A549 (cell line): Measurements from ENCODE around the gene FOXP1. TPM values are rescaled to one million over a fixed set of nuclear protein-coding genes. Genes with fewer than 3 reads are reported as not detected.

ENCODE experiments used
- ATAC-seq, 2 experiments: fragments of 200-7000 bp in 1 of 2; fragments of >200 bp in 1 of 2; cut with Nextera tagmentation in 1 of 2; cut with Tn5 transposase in 1 of 2; 3 replicates each; pipeline versions ENCODE4 v1.8.0 to v1.9.1; 2018 to 2020; ENCODE audit warnings: mild to moderate bottlenecking in 1 of 2, moderate library complexity in 1 of 2
- CTCF ChIA-PET: fragments of 300-600 bp; sonication (Branson Sonifier 250); formaldehyde crosslinking; extraction: SDS; loops from one replicate; lab custom pipeline; 2021; ENCODE audit warnings: antibody characterized with exemption, inconsistent platforms; lab: Yijun Ruan, JAX
- POLR2A ChIA-PET: fragments of 350-600 bp; formaldehyde crosslinking; extraction: SDS; loops from one replicate; lab custom pipeline; 2021; ENCODE audit warnings: antibody characterized with exemption, inconsistent platforms; lab: Yijun Ruan, JAX
- DNase-seq, 2 experiments: peaks; one replicate each; pipeline versions ENCODE4 v3.0.0 to v3.0.0-alpha.2; 2011 to 2016; ENCODE audit warnings: low read depth in 1 of 2, low spot score in 1 of 2
- FAIRE-seq: peaks from 2 replicates; lab custom pipeline; 2011; peaks lifted over from hg19 to GRCh38; lab: Jason Lieb, UNC
- H3K27ac ChIP-seq, 2 experiments: fragments of >200 bp; sonication (Bioruptor Twin); formaldehyde crosslinking; 3 replicates each; pipeline ENCODE4 v1.5.1; 2016 to 2017
- H3K4me1 ChIP-seq: fragments of >200 bp; sonication (Bioruptor Twin); formaldehyde crosslinking; 3 replicates; pipeline ENCODE4 v1.6.1; 2016
- H3K4me2 ChIP-seq: fragments of >200 bp; sonication (Bioruptor Twin); formaldehyde crosslinking; 3 replicates; pipeline ENCODE4 v1.6.1; 2016
- H3K4me3 ChIP-seq: fragments of >200 bp; sonication (Bioruptor Twin); formaldehyde crosslinking; 3 replicates; pipeline ENCODE4 v1.5.1; 2016
- H3K9me3 ChIP-seq: fragments of >200 bp; sonication (Bioruptor Twin); formaldehyde crosslinking; 3 replicates; pipeline ENCODE4 v1.6.1; 2016
- BCL3 ChIP-seq: fragments of >200 bp; sonication (Bioruptor Twin); formaldehyde crosslinking; IDR thresholded peaks from 3 replicates; pipeline ENCODE4 v1.6.1; 2016
- CEBPB ChIP-seq, 2 experiments: fragments of >200 bp in 1 of 2; sonication (Bioruptor Twin) in 1 of 2; formaldehyde crosslinking in 1 of 2; IDR thresholded peaks; 2 replicates each; pipeline ENCODE4 v1.6.1; 2012 to 2016
- CHD2 ChIP-seq: fragments of 150-350 bp; IDR thresholded peaks from 2 replicates; pipeline ENCODE4 v1.6.1; 2014; ENCODE audit warnings: low read length; ENCODE audit not compliant: partially characterized antibody
- CTCF ChIP-seq: fragments of >200 bp; sonication (Bioruptor Twin); formaldehyde crosslinking; IDR thresholded peaks from 3 replicates; pipeline ENCODE4 v1.5.1; 2016
- ELK1 ChIP-seq: fragments of 150-350 bp; IDR thresholded peaks from 2 replicates; pipeline ENCODE4 v1.6.1; 2014; ENCODE audit warnings: low read depth, mild to moderate bottlenecking, low read length
- EP300 ChIP-seq, 2 experiments: fragments of >200 bp; sonication (Bioruptor Twin); formaldehyde crosslinking; IDR thresholded peaks; 2 replicates in 1 of 2; 3 replicates in 1 of 2; pipeline ENCODE4 v1.6.1; 2016 to 2017
- FOSB ChIP-seq: fragments of 250-450 bp; sonication (Bioruptor Pico); IDR thresholded peaks from 2 replicates; pipeline ENCODE4 v1.5.0; 2020; ENCODE audit warnings: mild to moderate bottlenecking, moderate library complexity
- FOXS1 ChIP-seq: fragments of 250-450 bp; sonication (Bioruptor Pico); IDR thresholded peaks from 2 replicates; pipeline ENCODE4 v1.5.0; 2020; ENCODE audit warnings: mild to moderate bottlenecking, moderate library complexity
- HOXA7 ChIP-seq: fragments of 250-450 bp; sonication (Bioruptor Pico); IDR thresholded peaks from 2 replicates; pipeline ENCODE4 v1.5.0; 2020; ENCODE audit warnings: mild to moderate bottlenecking, moderate library complexity
- HOXB13 ChIP-seq: fragments of 250-450 bp; sonication (Bioruptor Pico); IDR thresholded peaks from 2 replicates; pipeline ENCODE4 v1.5.0; 2020; ENCODE audit warnings: low read depth, mild to moderate bottlenecking, moderate library complexity
- HOXB5 ChIP-seq: fragments of 250-450 bp; sonication (Bioruptor Pico); IDR thresholded peaks from 2 replicates; pipeline ENCODE4 v1.5.0; 2020; ENCODE audit warnings: mild to moderate bottlenecking, moderate library complexity
- JUNB ChIP-seq: fragments of >200 bp; sonication (Bioruptor Twin); formaldehyde crosslinking; IDR thresholded peaks from 2 replicates; pipeline ENCODE4 v1.6.1; 2016
- KDM5A ChIP-seq: fragments of 200-600 bp; sonication (generic); IDR thresholded peaks from 2 replicates; pipeline ENCODE4 v1.6.1; 2016; ENCODE audit warnings: antibody characterized with exemption, mild to moderate bottlenecking
- MAFK ChIP-seq: fragments of 450-650 bp; IDR thresholded peaks from 2 replicates; pipeline ENCODE4 v1.6.1; 2014; ENCODE audit not compliant: partially characterized antibody
- MAZ ChIP-seq: fragments of 150-350 bp; IDR thresholded peaks from 2 replicates; pipeline ENCODE4 v1.6.1; 2014; ENCODE audit warnings: antibody characterized with exemption, low read depth, low read length, borderline replicate concordance
- NFE2L2 ChIP-seq: fragments of 150-350 bp; conservative IDR thresholded peaks from 2 replicates; pipeline ENCODE4 v1.6.1; 2014; ENCODE audit warnings: low read length
- RAD21 ChIP-seq, 2 experiments: fragments of >200 bp in 1 of 2; sonication (Bioruptor Twin) in 1 of 2; formaldehyde crosslinking in 1 of 2; IDR thresholded peaks in 1 of 2; conservative IDR thresholded peaks in 1 of 2; 2 replicates in 1 of 2; 3 replicates in 1 of 2; pipeline ENCODE4 v1.6.1; 2012 to 2018; ENCODE audit warnings: inconsistent platforms in 1 of 2
- RCOR1 ChIP-seq: fragments of 150-350 bp; IDR thresholded peaks from 2 replicates; pipeline ENCODE4 v1.6.1; 2014; ENCODE audit warnings: antibody characterized with exemption, low read length, low read depth
- RFX5 ChIP-seq: fragments of 450-650 bp; IDR thresholded peaks from 2 replicates; pipeline ENCODE4 v1.7.1; 2014; ENCODE audit warnings: antibody characterized with exemption, mild to moderate bottlenecking, moderate library complexity
- SMC3 ChIP-seq: fragments of >200 bp; sonication (Bioruptor Twin); formaldehyde crosslinking; IDR thresholded peaks from 3 replicates; pipeline ENCODE4 v1.6.1; 2018; ENCODE audit warnings: inconsistent platforms
- SREBF2 ChIP-seq: fragments of 450-650 bp; IDR thresholded peaks from 2 replicates; pipeline ENCODE4 v1.6.1; 2014; ENCODE audit warnings: mild to moderate bottlenecking, moderate library complexity
- TFCP2L1 ChIP-seq: fragments of 250-450 bp; sonication (Bioruptor Pico); IDR thresholded peaks from 2 replicates; pipeline ENCODE4 v1.5.0; 2021; ENCODE audit warnings: mild to moderate bottlenecking
- ZFP36 ChIP-seq: fragments of 450-650 bp; IDR thresholded peaks from 2 replicates; pipeline ENCODE4 v1.6.1; 2014; ENCODE audit warnings: borderline replicate concordance; ENCODE audit not compliant: partially characterized antibody
- ZNF302 ChIP-seq: fragments of 250-450 bp; sonication (Bioruptor Pico); IDR thresholded peaks from 2 replicates; pipeline ENCODE4 v1.9.0; 2021; ENCODE audit warnings: inconsistent platforms, mild to moderate bottlenecking, moderate library complexity
- WGBS: methylation state at CpG from one replicate; pipeline ENCODE4 v1.1.6; 2017; ENCODE audit errors: missing lambda C conversion rate; 5-methylcytosine and 5-hydroxymethylcytosine counted together
- polyA plus RNA-seq, 4 experiments: library from polyadenylated mRNA; depleted of rRNA in 3 of 4; stranded (reverse); fragments of >200 nt; fragmentation: RNase III in 1 of 4; extraction: RNeasy Plus Mini Kit Qiagen cat#74134 plus additional on column Dnase treatment in 1 of 4; gene quantifications; 2 replicates in 3 of 4; 3 replicates in 1 of 4; pipeline ENCODE4 v1.2.3, GENCODE V29; 2011 to 2017
- TF ChIP-seq, protein P1 (sequence below): IDR thresholded peaks from 2 replicates; pipeline ENCODE4 v1.6.1; 2012
- TF ChIP-seq, protein P2 (sequence below): fragments of 250-450 bp; sonication (Bioruptor Pico); IDR thresholded peaks from 2 replicates; pipeline ENCODE4 v1.5.0; 2021; ENCODE audit warnings: mild to moderate bottlenecking, moderate library complexity, borderline replicate concordance
- TF ChIP-seq, protein P3 (sequence below): fragments of 250-450 bp; sonication (Bioruptor Pico); IDR thresholded peaks from 2 replicates; pipeline ENCODE4 v1.5.0; 2020; ENCODE audit warnings: low read depth, mild to moderate bottlenecking, moderate library complexity
- TF ChIP-seq, protein P4 (sequence below): fragments of >200 bp; sonication (Bioruptor Twin); formaldehyde crosslinking; IDR thresholded peaks from 2 replicates; pipeline ENCODE4 v1.6.1; 2016
- TF ChIP-seq, protein P5 (sequence below): fragments of 450-650 bp; IDR thresholded peaks from 2 replicates; pipeline ENCODE4 v1.6.1; 2014; ENCODE audit warnings: antibody characterized with exemption

Gene FOXP1
- polyA plus RNA-seq, 2 of the 4 experiments (the other 2 are of a cell fraction), result 12.8 to 13.9 TPM

DNA sequence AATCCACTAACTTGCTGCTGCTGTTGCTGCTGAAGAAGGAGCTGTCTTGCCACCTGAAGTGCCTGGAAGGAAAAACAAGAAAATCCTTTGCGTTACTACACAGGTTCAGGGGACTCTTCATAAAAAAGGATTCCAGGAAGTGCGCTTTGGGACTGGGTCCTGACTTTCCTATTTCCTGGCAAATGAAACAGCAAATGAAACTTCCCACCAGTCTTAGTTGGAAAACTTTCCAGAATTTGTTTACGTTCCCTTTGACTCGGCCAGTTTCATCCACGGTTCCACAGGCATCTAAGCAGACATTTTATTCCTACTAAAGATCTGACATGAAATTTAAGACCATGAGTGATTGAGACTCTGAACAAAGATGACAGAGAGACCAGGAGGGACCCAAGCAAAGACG lies 471.0 kb downstream of the FOXP1 start (continued):
- TF ChIP-seq ELK1, result no peak
- TF ChIP-seq FOSB (CRISPR knock-in tag), result no peak
- no peak for TF ChIP-seq CEBPB (IDR thresholded peaks at IDR 0.05)

GRCh38 chr3:71111784-71112440 lies 471.6 kb downstream of the FOXP1 start:
- ATAC-seq (peak; percentile 95 to 99), DNase-seq (peak in 1 of 2 experiments; percentile 79), FAIRE-seq (no peak)
- peaks cover 45% of the 10 kb centered on the region for H3K4me1 ChIP-seq
- WGBS, result 3% methylated on average over 5 of the region's 6 CpGs
- ChIA-PET CTCF (no interaction called here), POLR2A (no interaction called here)
- H3K9me3 ChIP-seq, result no peaks in the 10 kb centered on the region
- peak overlapping the region; percentile 59 to 66; a peak in 5 of 6 replicates for H3K27ac ChIP-seq
- peak overlapping the region; percentile 37 for H3K4me2 ChIP-seq
- no peak overlapping the region for H3K4me3 ChIP-seq
- TF ChIP-seq SREBF2 (no peak), HOXB5 (CRISPR knock-in tag) (no peak), EP300 (IDR thresholded peaks at IDR 0.05) (peak; percentile 20 to 37; a peak in 1 of 5 replicates), ZFP36 (no peak), HOXB13 (no peak), CHD2 (no peak), TFCP2L1 (no peak), RFX5 (no peak), FOXS1 (no peak), NFE2L2 (no peak), MAZ (no peak), ZNF302 (no peak), CTCF (no peak), BCL3 (no peak), KDM5A (no peak), RCOR1 (no peak), MAFK (no peak), JUNB (peak; percentile 71), ELK1 (no peak), RAD21 (conservative IDR thresholded peaks at IDR 0.05 in 1 of 2, IDR thresholded peaks at IDR 0.05 in 1 of 2) (0 out of 5 replicates have a peak, but pooled peaks of 1 of the 2 experiments have one; percentile 17), SMC3 (no peak), HOXA7 (no peak)
- TF ChIP-seq, protein P1, sequence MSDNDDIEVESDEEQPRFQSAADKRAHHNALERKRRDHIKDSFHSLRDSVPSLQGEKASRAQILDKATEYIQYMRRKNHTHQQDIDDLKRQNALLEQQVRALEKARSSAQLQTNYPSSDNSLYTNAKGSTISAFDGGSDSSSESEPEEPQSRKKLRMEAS, result no peak
- TF ChIP-seq, protein P2, sequence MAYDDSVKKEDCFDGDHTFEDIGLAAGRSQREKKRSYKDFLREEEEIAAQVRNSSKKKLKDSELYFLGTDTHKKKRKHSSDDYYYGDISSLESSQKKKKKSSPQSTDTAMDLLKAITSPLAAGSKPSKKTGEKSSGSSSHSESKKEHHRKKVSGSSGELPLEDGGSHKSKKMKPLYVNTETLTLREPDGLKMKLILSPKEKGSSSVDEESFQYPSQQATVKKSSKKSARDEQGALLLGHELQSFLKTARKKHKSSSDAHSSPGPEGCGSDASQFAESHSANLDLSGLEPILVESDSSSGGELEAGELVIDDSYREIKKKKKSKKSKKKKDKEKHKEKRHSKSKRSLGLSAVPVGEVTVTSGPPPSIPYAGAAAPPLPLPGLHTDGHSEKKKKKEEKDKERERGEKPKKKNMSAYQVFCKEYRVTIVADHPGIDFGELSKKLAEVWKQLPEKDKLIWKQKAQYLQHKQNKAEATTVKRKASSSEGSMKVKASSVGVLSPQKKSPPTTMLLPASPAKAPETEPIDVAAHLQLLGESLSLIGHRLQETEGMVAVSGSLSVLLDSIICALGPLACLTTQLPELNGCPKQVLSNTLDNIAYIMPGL (CRISPR knock-in tag), result no peak
- TF ChIP-seq, protein P3, sequence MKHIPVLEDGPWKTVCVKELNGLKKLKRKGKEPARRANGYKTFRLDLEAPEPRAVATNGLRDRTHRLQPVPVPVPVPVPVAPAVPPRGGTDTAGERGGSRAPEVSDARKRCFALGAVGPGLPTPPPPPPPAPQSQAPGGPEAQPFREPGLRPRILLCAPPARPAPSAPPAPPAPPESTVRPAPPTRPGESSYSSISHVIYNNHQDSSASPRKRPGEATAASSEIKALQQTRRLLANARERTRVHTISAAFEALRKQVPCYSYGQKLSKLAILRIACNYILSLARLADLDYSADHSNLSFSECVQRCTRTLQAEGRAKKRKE (CRISPR knock-in tag), result no peak
- TF ChIP-seq, protein P4, sequence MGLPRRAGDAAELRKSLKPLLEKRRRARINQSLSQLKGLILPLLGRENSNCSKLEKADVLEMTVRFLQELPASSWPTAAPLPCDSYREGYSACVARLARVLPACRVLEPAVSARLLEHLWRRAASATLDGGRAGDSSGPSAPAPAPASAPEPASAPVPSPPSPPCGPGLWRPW, result no peak
- TF ChIP-seq, protein P5, sequence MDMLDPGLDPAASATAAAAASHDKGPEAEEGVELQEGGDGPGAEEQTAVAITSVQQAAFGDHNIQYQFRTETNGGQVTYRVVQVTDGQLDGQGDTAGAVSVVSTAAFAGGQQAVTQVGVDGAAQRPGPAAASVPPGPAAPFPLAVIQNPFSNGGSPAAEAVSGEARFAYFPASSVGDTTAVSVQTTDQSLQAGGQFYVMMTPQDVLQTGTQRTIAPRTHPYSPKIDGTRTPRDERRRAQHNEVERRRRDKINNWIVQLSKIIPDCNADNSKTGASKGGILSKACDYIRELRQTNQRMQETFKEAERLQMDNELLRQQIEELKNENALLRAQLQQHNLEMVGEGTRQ, result no peak
